K562 (cell line): Measurements from ENCODE around the gene PRPF6. TPM values are rescaled to one million over a fixed set of nuclear protein-coding genes. Genes with fewer than 3 reads are reported as not detected.
A peak's percentile ranks its signal among the peaks of the same experiment; 100 is the strongest.

Source experiments
- ATAC-seq: fragments of 200-7000 bp; cut with Tn5 transposase; 3 replicates; pipeline ENCODE4 v1.9.1; 2020; ENCODE audit warnings: moderate library complexity
- BruUV-seq: library from RNA; stranded (reverse); fragments of 400-500 nt; replicated peaks from 2 replicates; lab custom pipeline; 2021; lab: Mats Ljungman, UMichigan
- CTCF ChIA-PET: fragments of 300-600 bp; formaldehyde crosslinking; extraction: SDS; loops from one replicate; lab custom pipeline; 2021; ENCODE audit warnings: low intra/inter-chr PET ratio; lab: Yijun Ruan, JAX
- POLR2A ChIA-PET: fragments of 300-600, 350-650 bp; sonication (Branson Sonifier 250); formaldehyde crosslinking; extraction: SDS; loops from one replicate; lab custom pipeline; 2021; ENCODE audit warnings: antibody characterized with exemption, inconsistent platforms; lab: Yijun Ruan, JAX
- DNase-seq, 4 experiments: peaks; one replicate each; pipeline versions ENCODE4 v3.0.0 to v3.0.0-alpha.2; 2011 to 2018; ENCODE audit warnings: low spot score in 3 of 4, mixed read lengths in 3 of 4; ENCODE audit errors: extremely low read depth in 1 of 4
- FAIRE-seq: peaks from 2 replicates; lab custom pipeline; 2011; peaks lifted over from hg19 to GRCh38; lab: Jason Lieb, UNC
- H2AFZ ChIP-seq: 2 replicates; pipeline ENCODE4 v1.6.0; 2011; ENCODE audit warnings: low read depth, low read length, control low read depth, inconsistent platforms
- H3K27ac ChIP-seq: fragments of 200-600 bp; 3 replicates; pipeline ENCODE4 v1.8.0; 2011; ENCODE audit warnings: low read depth, mild to moderate bottlenecking, control low read depth, inconsistent platforms, low read length, moderate library complexity, mixed read lengths; ENCODE audit errors: extremely low read depth
- H3K27me3 ChIP-seq, 2 experiments: fragments of 300-600 bp in 1 of 2; 2 replicates in 1 of 2; 3 replicates in 1 of 2; pipeline versions ENCODE4 v1.6.0 to v1.8.0; 2011; ENCODE audit warnings: inconsistent platforms in 2 of 2, low read length in 2 of 2, mild to moderate bottlenecking in 1 of 2, mixed read lengths in 1 of 2, moderate library complexity in 1 of 2; ENCODE audit not compliant: control insufficient read depth in 2 of 2, insufficient read depth in 2 of 2
- H3K36me3 ChIP-seq: fragments of 300-600 bp; 3 replicates; pipeline ENCODE4 v1.8.0; 2011; ENCODE audit warnings: mild to moderate bottlenecking, low read length, inconsistent platforms; ENCODE audit not compliant: control insufficient read depth, insufficient read depth
- H3K4me1 ChIP-seq, 2 experiments: fragments of 200-600 bp in 1 of 2; replicated peaks in 1 of 2; 2 replicates in 1 of 2; 3 replicates in 1 of 2; pipeline versions ENCODE4 v1.5.1 to v1.8.0; 2011; ENCODE audit warnings: inconsistent platforms in 2 of 2, low read length in 2 of 2, mild to moderate bottlenecking in 1 of 2, mixed read lengths in 1 of 2, moderate library complexity in 1 of 2; ENCODE audit not compliant: control insufficient read depth in 2 of 2, insufficient read depth in 2 of 2
- H3K4me2 ChIP-seq: 2 replicates; pipeline ENCODE4 v1.6.1; 2011; ENCODE audit warnings: low read length, control low read depth, inconsistent platforms, mixed read lengths; ENCODE audit not compliant: insufficient read depth
- H3K4me3 ChIP-seq: fragments of 200-600 bp; sonication (generic), shearing (Covaris generic); 2 replicates; pipeline ENCODE4 v1.5.1; 2016; ENCODE audit warnings: control low read depth, inconsistent platforms
- H3K79me2 ChIP-seq: fragments of 200-600 bp; 3 replicates; pipeline ENCODE4 v1.8.0; 2011; ENCODE audit warnings: low read length, inconsistent platforms; ENCODE audit not compliant: control insufficient read depth, insufficient read depth
- H3K9ac ChIP-seq, 2 experiments: 2 replicates each; pipeline versions ENCODE4 v1.6.0 to v1.6.1; 2011; ENCODE audit warnings: low read depth in 2 of 2, low read length in 2 of 2, control low read depth in 1 of 2, inconsistent platforms in 1 of 2, mild to moderate bottlenecking in 1 of 2, mixed read lengths in 1 of 2; ENCODE audit not compliant: insufficient read depth in 1 of 2
- H3K9me1 ChIP-seq: one replicate; pipeline ENCODE4 v1.6.0; 2011; ENCODE audit warnings: inconsistent platforms, mild to moderate bottlenecking, low read length, moderate library complexity; ENCODE audit not compliant: control insufficient read depth, insufficient read depth
- H3K9me3 ChIP-seq: replicated peaks from 2 replicates; pipeline ENCODE4 v1.5.1; 2011; ENCODE audit warnings: low read depth, low read length, inconsistent platforms; ENCODE audit not compliant: control insufficient read depth, insufficient read depth
- H4K20me1 ChIP-seq: replicated peaks from 2 replicates; pipeline ENCODE4 v1.6.1; 2011; ENCODE audit warnings: low read length, inconsistent platforms, mixed read lengths; ENCODE audit not compliant: control insufficient read depth, insufficient read depth
- CSDE1 ChIP-seq, 2 experiments: fragments of 450-650 bp; IDR thresholded peaks; 2 replicates each; pipeline ENCODE4 v1.6.1; 2016; ENCODE audit warnings: mild to moderate bottlenecking in 1 of 2
- FOS ChIP-seq: IDR thresholded peaks from 3 replicates; pipeline ENCODE4 v1.6.1; 2011; ENCODE audit not compliant: insufficient read length; ENCODE audit errors: extremely low read depth
- HNRNPK ChIP-seq: fragments of 200-400 bp; formaldehyde crosslinking; IDR thresholded peaks from one replicate; pipeline ENCODE4 v1.6.1; 2018; ENCODE audit warnings: mild to moderate bottlenecking, low read depth, low read length; ENCODE audit not compliant: poor library complexity, severe bottlenecking
- KHSRP ChIP-seq: fragments of 450-650 bp; IDR thresholded peaks from 2 replicates; pipeline ENCODE4 v1.6.1; 2017
- KLF16 ChIP-seq: IDR thresholded peaks from 2 replicates; pipeline ENCODE4 v1.6.1; 2016; ENCODE audit warnings: antibody characterized with exemption
- NCOA4 ChIP-seq: fragments of 450-650 bp; IDR thresholded peaks from 2 replicates; pipeline ENCODE4 v1.6.1; 2018; ENCODE audit warnings: mild to moderate bottlenecking; ENCODE audit not compliant: partially characterized antibody
- NR2F6 ChIP-seq: fragments of 450-650 bp; formaldehyde crosslinking; IDR thresholded peaks from 2 replicates; pipeline ENCODE4 v1.4.0; 2020; ENCODE audit warnings: mild to moderate bottlenecking
- POLR2G ChIP-seq: fragments of 200-400 bp; formaldehyde crosslinking; IDR thresholded peaks from 2 replicates; pipeline ENCODE4 v1.6.1; 2017; ENCODE audit warnings: low read depth, mild to moderate bottlenecking, antibody characterized with exemption, low read length, moderate library complexity
- SMARCA5 ChIP-seq: fragments of 450-650 bp; IDR thresholded peaks from 2 replicates; pipeline ENCODE4 v1.6.1; 2016
- ZFP30 ChIP-seq: fragments of 250-450 bp; sonication (Bioruptor Pico); IDR thresholded peaks from 2 replicates; pipeline ENCODE4 v1.8.0; 2022; ENCODE audit warnings: moderate library complexity, mild to moderate bottlenecking, inconsistent platforms, borderline replicate concordance
- WGBS: fragments of 100-300 bp; shearing (Covaris generic); methylation state at CpG from one replicate; pipeline ENCODE4 v1.1.6; 2016; ENCODE audit warnings: low coverage, mixed read lengths; ENCODE audit not compliant: insufficient coverage; ENCODE audit errors: missing lambda C conversion rate; 5-methylcytosine and 5-hydroxymethylcytosine counted together
- in situ Hi-C: fragments of 300-500 bp; cut with MboI; formaldehyde crosslinking; loops from 4 replicates; pipeline ENCODE4 v1.15.0; 2018; ENCODE audit warnings: inconsistent platforms, mixed read lengths
- intact Hi-C: fragments of 100-400 bp; cut with micrococcal nuclease; formaldehyde crosslinking; loops from 2 replicates; pipeline ENCODE4 v1.14.2; 2022
- polyA plus RNA-seq, 8 experiments: library from polyadenylated mRNA; depleted of rRNA in 4 of 8; stranded (reverse) in 5 of 8; unstranded in 3 of 8; fragments of >200 nt; fragmentation: Nextera tagmentation in 2 of 8; fragmentation: Illumina TruSeq in 1 of 8; extraction: Ambion mirVana in 2 of 8; extraction: Trizol in 1 of 8; gene quantifications; 2 replicates each; pipeline versions ENCODE4 v1.2.1 to v1.2.3, GENCODE V29; 2011 to 2014; ENCODE audit warnings: inconsistent platforms in 1 of 8, missing spikeins in 1 of 8
- total RNA-seq, 7 experiments: library from RNA; depleted of rRNA in 6 of 7; stranded (reverse); fragments of >200 nt in 6 of 7; fragmentation: Illumina TruSeq in 2 of 7; extraction: Trizol in 2 of 7; gene quantifications; 2 replicates each; pipeline versions ENCODE4 v1.2.1 to v1.2.3, GENCODE V29; 2011 to 2021; ENCODE audit warnings: low replicate concordance in 1 of 7
- TF ChIP-seq, protein P1 (sequence below), 2 experiments: fragments of 450-650 bp; IDR thresholded peaks; 2 replicates each; pipeline ENCODE4 v1.6.1; 2018; ENCODE audit warnings: mild to moderate bottlenecking in 2 of 2, low read depth in 1 of 2; ENCODE audit not compliant: partially characterized antibody in 2 of 2
- TF ChIP-seq, protein P2 (sequence below): fragments of 250-450 bp; sonication (Bioruptor Pico); IDR thresholded peaks from 2 replicates; pipeline ENCODE4 v1.8.0; 2022; ENCODE audit warnings: inconsistent platforms, mild to moderate bottlenecking, moderate library complexity, borderline replicate concordance
- TF ChIP-seq, protein P3 (sequence below): fragments of 250-450 bp; sonication (Bioruptor Pico); IDR thresholded peaks from 2 replicates; pipeline ENCODE4 v1.9.0; 2021; ENCODE audit warnings: mild to moderate bottlenecking
- TF ChIP-seq, protein P4 (sequence below): fragments of 250-450 bp; sonication (Bioruptor Pico); IDR thresholded peaks from 2 replicates; pipeline ENCODE4 v1.5.0; 2022; ENCODE audit warnings: mild to moderate bottlenecking

Gene PRPF6
- total and polyA plus RNA-seq, 9 of the 15 experiments (the other 6 are each of a cell fraction or from before 2014, with no cell fraction given) = 4.2 to 83.2 (median 59.9) TPM

DNA sequence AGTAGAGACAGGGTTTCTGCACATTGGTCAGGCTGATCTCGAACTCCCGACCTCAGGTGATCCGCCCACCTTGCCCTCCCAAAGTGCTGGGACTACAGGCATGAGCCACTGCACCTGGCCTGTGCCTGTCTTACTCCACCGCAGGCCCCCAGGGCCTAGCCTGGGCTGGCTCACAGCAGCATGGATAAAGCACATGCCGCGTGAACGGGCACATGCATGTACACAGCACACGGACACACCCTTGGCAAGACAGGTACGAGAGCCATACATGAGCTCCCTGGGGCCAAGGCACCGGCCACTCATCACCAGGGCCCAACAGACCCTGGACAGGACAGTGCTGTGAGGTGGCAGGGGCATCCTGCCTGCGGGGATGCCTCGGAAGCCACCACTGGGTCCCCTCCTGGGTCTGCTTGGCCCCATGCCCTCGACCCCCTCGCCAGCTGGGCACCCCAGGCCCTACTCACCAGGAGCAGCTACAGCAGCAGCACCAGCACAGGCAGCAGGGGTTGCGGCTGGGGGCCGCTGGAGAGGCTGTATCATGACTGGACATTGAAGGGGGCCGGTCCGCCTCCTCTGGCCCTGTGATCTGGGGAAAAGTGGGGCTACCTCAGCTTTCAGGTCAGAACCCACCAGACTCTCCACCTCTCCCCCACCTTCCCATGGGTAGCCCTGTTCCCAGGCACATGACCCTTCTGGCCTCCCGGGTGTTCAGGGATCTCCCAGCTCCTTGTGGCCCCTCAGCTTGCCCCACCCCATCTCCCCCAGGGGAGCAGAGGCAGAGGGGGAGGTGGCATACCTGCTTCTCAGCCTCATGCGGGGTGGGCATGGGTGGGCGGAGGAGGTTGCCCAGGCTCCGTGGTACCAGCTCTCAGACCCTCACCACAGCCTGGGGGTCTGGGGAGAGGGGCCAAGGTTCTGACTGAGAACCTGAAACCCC, 95.4 kb downstream of the PRPF6 start:
- no peaks in the 10 kb centered on the region for H4K20me1 ChIP-seq
- H3K4me1 ChIP-seq = peaks cover 13 to 84% of the 10 kb centered on the region in 2 experiments; a peak in 4 of 5 replicates
- CTCF ChIA-PET = no interaction called here
- H3K4me2 ChIP-seq = no peak overlapping the region
- H3K4me3 ChIP-seq = no peak overlapping the region
- ATAC-seq (no peak), DNase-seq (no peak), FAIRE-seq (no peak)
- no peaks in the 10 kb centered on the region for H3K9me1 ChIP-seq
- H2AFZ ChIP-seq = no peak overlapping the region
- no peaks in the 10 kb centered on the region for H3K27me3 ChIP-seq
- POLR2A ChIA-PET = interaction anchor here (0.9 kb wide), 1 partner anchor 8 kb away, joined by 5 read pairs; no protein-coding TSS in a partner anchor
- BruUV-seq = no TSS peak
- WGBS = 89% methylated on average over 12 of the region's 22 CpGs
- H3K36me3 ChIP-seq = peaks cover 8% of the 10 kb centered on the region; the same call in 1 of the 3 replicates
- no peak overlapping the region for H3K27ac ChIP-seq
- intact Hi-C loops = no loop called here
- in situ Hi-C loops = no loop called here
- peaks cover 10% of the 10 kb centered on the region; the same call in 2 of the 3 replicates for H3K79me2 ChIP-seq
- H3K9ac ChIP-seq = peak overlapping the region in 1 of 2 experiments; percentile 65; a peak in 2 of 4 replicates
- H3K9me3 ChIP-seq = no peaks in the 10 kb centered on the region
- no peak for TF ChIP-seq POLR2G
- TF ChIP-seq, protein P1, sequence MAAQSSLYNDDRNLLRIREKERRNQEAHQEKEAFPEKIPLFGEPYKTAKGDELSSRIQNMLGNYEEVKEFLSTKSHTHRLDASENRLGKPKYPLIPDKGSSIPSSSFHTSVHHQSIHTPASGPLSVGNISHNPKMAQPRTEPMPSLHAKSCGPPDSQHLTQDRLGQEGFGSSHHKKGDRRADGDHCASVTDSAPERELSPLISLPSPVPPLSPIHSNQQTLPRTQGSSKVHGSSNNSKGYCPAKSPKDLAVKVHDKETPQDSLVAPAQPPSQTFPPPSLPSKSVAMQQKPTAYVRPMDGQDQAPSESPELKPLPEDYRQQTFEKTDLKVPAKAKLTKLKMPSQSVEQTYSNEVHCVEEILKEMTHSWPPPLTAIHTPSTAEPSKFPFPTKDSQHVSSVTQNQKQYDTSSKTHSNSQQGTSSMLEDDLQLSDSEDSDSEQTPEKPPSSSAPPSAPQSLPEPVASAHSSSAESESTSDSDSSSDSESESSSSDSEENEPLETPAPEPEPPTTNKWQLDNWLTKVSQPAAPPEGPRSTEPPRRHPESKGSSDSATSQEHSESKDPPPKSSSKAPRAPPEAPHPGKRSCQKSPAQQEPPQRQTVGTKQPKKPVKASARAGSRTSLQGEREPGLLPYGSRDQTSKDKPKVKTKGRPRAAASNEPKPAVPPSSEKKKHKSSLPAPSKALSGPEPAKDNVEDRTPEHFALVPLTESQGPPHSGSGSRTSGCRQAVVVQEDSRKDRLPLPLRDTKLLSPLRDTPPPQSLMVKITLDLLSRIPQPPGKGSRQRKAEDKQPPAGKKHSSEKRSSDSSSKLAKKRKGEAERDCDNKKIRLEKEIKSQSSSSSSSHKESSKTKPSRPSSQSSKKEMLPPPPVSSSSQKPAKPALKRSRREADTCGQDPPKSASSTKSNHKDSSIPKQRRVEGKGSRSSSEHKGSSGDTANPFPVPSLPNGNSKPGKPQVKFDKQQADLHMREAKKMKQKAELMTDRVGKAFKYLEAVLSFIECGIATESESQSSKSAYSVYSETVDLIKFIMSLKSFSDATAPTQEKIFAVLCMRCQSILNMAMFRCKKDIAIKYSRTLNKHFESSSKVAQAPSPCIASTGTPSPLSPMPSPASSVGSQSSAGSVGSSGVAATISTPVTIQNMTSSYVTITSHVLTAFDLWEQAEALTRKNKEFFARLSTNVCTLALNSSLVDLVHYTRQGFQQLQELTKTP (IDR thresholded peaks at IDR 0.05; ENCODE audit: low read depth in 1 of 2, partially characterized antibody in 2 of 2) = no peak
- no peak for TF ChIP-seq NR2F6 (CRISPR knock-in tag)
- TF ChIP-seq NCOA4 = no peak
- no peak for TF ChIP-seq CSDE1 (IDR thresholded peaks at IDR 0.05)
- TF ChIP-seq, protein P2, sequence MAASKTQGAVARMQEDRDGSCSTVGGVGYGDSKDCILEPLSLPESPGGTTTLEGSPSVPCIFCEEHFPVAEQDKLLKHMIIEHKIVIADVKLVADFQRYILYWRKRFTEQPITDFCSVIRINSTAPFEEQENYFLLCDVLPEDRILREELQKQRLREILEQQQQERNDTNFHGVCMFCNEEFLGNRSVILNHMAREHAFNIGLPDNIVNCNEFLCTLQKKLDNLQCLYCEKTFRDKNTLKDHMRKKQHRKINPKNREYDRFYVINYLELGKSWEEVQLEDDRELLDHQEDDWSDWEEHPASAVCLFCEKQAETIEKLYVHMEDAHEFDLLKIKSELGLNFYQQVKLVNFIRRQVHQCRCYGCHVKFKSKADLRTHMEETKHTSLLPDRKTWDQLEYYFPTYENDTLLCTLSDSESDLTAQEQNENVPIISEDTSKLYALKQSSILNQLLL (CRISPR knock-in tag) = no peak
- no peak for TF ChIP-seq HNRNPK
- no peak for TF ChIP-seq SMARCA5
- TF ChIP-seq, protein P3, sequence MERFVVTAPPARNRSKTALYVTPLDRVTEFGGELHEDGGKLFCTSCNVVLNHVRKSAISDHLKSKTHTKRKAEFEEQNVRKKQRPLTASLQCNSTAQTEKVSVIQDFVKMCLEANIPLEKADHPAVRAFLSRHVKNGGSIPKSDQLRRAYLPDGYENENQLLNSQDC (CRISPR knock-in tag) = no peak
- TF ChIP-seq ZFP30 (CRISPR knock-in tag) = no peak
- TF ChIP-seq KHSRP = no peak
- TF ChIP-seq, protein P4, sequence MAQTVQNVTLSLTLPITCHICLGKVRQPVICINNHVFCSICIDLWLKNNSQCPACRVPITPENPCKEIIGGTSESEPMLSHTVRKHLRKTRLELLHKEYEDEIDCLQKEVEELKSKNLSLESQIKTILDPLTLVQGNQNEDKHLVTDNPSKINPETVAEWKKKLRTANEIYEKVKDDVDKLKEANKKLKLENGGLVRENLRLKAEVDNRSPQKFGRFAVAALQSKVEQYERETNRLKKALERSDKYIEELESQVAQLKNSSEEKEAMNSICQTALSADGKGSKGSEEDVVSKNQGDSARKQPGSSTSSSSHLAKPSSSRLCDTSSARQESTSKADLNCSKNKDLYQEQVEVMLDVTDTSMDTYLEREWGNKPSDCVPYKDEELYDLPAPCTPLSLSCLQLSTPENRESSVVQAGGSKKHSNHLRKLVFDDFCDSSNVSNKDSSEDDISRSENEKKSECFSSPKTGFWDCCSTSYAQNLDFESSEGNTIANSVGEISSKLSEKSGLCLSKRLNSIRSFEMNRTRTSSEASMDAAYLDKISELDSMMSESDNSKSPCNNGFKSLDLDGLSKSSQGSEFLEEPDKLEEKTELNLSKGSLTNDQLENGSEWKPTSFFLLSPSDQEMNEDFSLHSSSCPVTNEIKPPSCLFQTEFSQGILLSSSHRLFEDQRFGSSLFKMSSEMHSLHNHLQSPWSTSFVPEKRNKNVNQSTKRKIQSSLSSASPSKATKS (CRISPR knock-in tag) = no peak
- no peak for TF ChIP-seq FOS
- TF ChIP-seq KLF16 = no peak
